Left colon (tissue), 2 donors: ENCODE measurements around the gene XPO6. TPM values are rescaled to one million over a fixed set of nuclear protein-coding genes. Genes with fewer than 3 reads are reported as not detected.

ENCODE experiments used
- ATAC-seq: fragments of 200-7000 bp; cut with Tn5 transposase; one replicate; pipeline ENCODE4 v1.9.1; 2020; ENCODE audit warnings: mild to moderate bottlenecking, moderate library complexity
- DNase-seq, 2 donors: peaks; one replicate each; pipeline ENCODE4 v3.0.0-alpha.2; 2020
- intact Hi-C, 2 donors: fragments of 100-400 bp; cut with DNase I in 1 of 2; cut with micrococcal nuclease in 1 of 2; formaldehyde crosslinking; loops; one replicate each; pipeline versions ENCODE4 v1.11.2 to v1.14.0; 2022; cut with DNase I, micrococcal nuclease
- total RNA-seq, 2 donors: library from RNA; stranded (reverse); fragmentation: NEBNext Ultra II Directional; extraction: Animal tissue kit (Norgen Biotek cat#: 25700); gene quantifications; one replicate each; pipeline ENCODE4 v1.2.1, GENCODE V29; 2021
- donor health status: DM: no; HTN: no; CAD: no.
- donor health status: DM: yes; HTN: yes; CAD: no.

The XPO6 gene
- total RNA-seq, 2 donors from 2014 or later = 104 to 105 TPM

GRCh38 chr16:28104404-28104803 lies 107.4 kb downstream of the XPO6 start:
- no peak for DNase-seq
- ATAC-seq = no peak
- intact Hi-C loops = no loop called here

- intact Hi-C loops = no loop called here
- ATAC-seq = no peak
- no peak for DNase-seq
These were observed 108.1 kb downstream of the XPO6 start for GRCh38 chr16:28103516-28104170.

GRCh38 chr16:28101533-28101890 lies 110.3 kb downstream of the XPO6 start:
- no peak for ATAC-seq
- DNase-seq = no peak
- intact Hi-C loops = no loop called here

- intact Hi-C loops = no loop called here
- ATAC-seq = no peak
- DNase-seq = no peak
These were observed 110.8 kb downstream of the XPO6 start for GRCh38 chr16:28100810-28101532.

- ATAC-seq (no peak), DNase-seq (no peak)
- intact Hi-C loops = no loop called here
These were observed 112.5 kb downstream of the XPO6 start for GRCh38 chr16:28098959-28099945.

- ATAC-seq = no peak
- intact Hi-C loops = no loop called here
- no peak for DNase-seq
These were observed 113.4 kb downstream of the XPO6 start for GRCh38 chr16:28098171-28098958.

GRCh38 chr16:28096983-28097899 lies 114.5 kb downstream of the XPO6 start:
- ATAC-seq (no peak), DNase-seq (no peak)
- intact Hi-C loops = no loop called here

GRCh38 chr16:28093385-28093725 lies 118.4 kb downstream of the XPO6 start:
- DNase-seq = no peak
- intact Hi-C loops = no loop called here
- no peak for ATAC-seq

- ATAC-seq (no peak), DNase-seq (no peak)
- intact Hi-C loops = no loop called here
These were observed 118.9 kb downstream of the XPO6 start for GRCh38 chr16:28092721-28093384.

- intact Hi-C loops = no loop called here
- DNase-seq (no peak), ATAC-seq (no peak)
These were observed 120.1 kb downstream of the XPO6 start for GRCh38 chr16:28091656-28092055.

- ATAC-seq = no peak
- DNase-seq = no peak
- intact Hi-C loops = no loop called here
These were observed 121.0 kb downstream of the XPO6 start for GRCh38 chr16:28090646-28091377.

GRCh38 chr16:28089992-28090365 lies 121.8 kb downstream of the XPO6 start:
- intact Hi-C loops = no loop called here
- ATAC-seq (no peak), DNase-seq (no peak)

GRCh38 chr16:28089205-28089991 lies 122.4 kb downstream of the XPO6 start:
- intact Hi-C loops = no loop called here
- no peak for ATAC-seq
- DNase-seq = no peak

- intact Hi-C loops = no loop called here
- ATAC-seq (no peak), DNase-seq (no peak)
These were observed 124.0 kb downstream of the XPO6 start for GRCh38 chr16:28087675-28088300.

GRCh38 chr16:28087140-28087660 lies 124.6 kb downstream of the XPO6 start:
- DNase-seq (no peak), ATAC-seq (no peak)
- intact Hi-C loops = no loop called here
